ENCODE data around the gene TMED6.

Gene TMED6

DNA sequence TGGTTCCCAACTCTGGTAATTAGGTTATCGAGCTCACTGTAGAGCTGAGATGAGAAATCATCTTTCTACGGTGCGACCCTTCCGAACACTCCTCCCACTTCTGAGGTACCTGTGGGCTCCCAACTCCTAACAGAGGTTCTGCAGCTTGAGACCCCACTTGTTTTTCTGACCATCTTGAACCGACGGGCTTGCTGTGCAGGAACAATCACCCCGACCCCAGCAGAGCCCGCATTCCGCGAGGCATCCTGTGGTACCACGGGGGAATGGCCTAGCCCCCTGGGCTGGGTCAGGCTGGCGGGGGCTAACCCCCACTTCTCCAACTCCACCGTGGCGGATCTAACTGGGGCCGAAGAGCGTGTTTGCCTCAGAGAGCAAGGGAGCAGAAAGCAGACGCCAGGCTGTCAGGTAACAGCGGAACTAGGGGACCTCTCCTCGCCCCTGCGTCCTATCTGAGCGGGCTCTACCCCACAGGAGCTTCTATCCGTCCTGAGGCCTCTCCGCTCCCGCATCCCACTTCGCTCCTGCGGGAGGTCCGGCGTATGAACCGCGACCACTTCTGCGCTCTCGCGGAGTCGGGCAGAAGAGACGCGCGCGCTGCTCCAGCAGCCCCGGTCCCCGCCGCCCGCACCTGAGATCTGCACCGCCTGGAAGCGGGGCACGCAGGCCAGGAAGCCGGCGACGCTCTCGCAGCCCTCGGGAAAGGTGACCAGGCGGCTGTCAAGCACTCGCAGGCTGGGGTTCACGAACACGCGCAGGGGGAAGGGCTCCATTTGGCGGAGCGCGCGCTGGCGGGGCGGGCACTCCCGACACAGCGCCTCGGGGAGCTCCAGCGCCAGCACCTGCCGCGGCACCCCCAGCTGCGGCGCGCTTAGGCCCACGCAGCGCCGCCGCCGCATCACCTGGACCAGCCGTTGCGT is 22.0 kb downstream of the TMED6 start:
- DNase-seq (ENCODE audit: low read depth): peak; percentile 17
- TF ChIP-seq CTCF (IDR thresholded peaks at IDR 0.05; ENCODE audit: low read length, missing control alignments): no peak
- H3K4me3 ChIP-seq (replicated peaks; ENCODE audit: low read depth, low read length): peak overlapping the region; percentile 69

GRCh38 chr16:69328854-69329316 is 22.7 kb downstream of the TMED6 start:
- H3K4me3 ChIP-seq (replicated peaks; ENCODE audit: low read depth, low read length): peak overlapping the region; percentile 69
- DNase-seq (ENCODE audit: low read depth): peak; percentile 13
- no peak for TF ChIP-seq CTCF (IDR thresholded peaks at IDR 0.05; ENCODE audit: low read length, missing control alignments)

GRCh38 chr16:69327585-69328310 is 23.8 kb downstream of the TMED6 start:
- DNase-seq (ENCODE audit: low read depth): no peak
- H3K4me3 ChIP-seq (replicated peaks; ENCODE audit: low read depth, low read length): no peak overlapping the region
- TF ChIP-seq CTCF (IDR thresholded peaks at IDR 0.05; ENCODE audit: low read length, missing control alignments): no peak

- no peak for TF ChIP-seq CTCF (IDR thresholded peaks at IDR 0.05; ENCODE audit: low read length, missing control alignments)
- H3K4me3 ChIP-seq (replicated peaks; ENCODE audit: low read depth, low read length): no peak overlapping the region
- DNase-seq (ENCODE audit: low read depth): no peak
Observed at GRCh38 chr16:69326172-69326873, 25.3 kb downstream of the TMED6 start.

- TF ChIP-seq CTCF (IDR thresholded peaks at IDR 0.05; ENCODE audit: low read length, missing control alignments): no peak
- H3K4me3 ChIP-seq (replicated peaks; ENCODE audit: low read depth, low read length): no peak overlapping the region
- no peak for DNase-seq (ENCODE audit: low read depth)
Observed at GRCh38 chr16:69325784-69326171, 25.8 kb downstream of the TMED6 start.

DNA sequence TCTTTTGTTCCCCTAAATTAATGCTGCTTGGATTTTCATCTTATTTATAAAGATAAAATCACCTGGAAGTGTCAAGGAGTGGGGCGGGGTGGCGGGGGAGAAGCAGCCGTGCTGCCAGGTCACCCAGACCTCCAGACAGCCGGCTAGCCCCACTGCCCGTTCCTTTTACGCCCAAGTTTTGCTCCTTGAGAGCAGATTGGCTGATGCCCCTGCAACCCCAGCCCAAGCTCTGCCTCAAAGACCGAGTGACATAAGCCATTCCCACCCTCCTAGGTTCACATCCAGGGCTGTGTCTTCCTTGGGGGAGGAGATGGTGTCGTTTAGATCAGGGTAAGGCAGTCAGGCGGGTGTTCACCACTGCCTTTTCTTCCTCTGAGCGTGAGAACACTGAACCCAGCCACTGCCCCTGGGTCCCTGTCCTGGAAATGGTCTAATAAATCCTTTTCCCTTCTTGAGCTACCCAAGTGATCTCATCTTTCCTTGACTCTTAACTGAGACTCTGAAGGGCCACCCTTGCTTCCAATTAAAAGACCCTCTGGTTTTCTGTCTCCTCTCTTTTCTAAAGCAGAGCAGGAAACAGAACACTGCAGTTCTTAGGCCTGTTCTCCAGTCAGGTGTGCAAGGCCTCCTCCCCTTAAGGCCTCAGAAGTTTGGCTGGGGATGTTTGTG is 26.9 kb downstream of the TMED6 start:
- DNase-seq (ENCODE audit: low read depth): no peak
- no peak overlapping the region for H3K4me3 ChIP-seq (replicated peaks; ENCODE audit: low read depth, low read length)
- no peak for TF ChIP-seq CTCF (IDR thresholded peaks at IDR 0.05; ENCODE audit: low read length, missing control alignments)
